Keratinocyte (primary cell): Measurements from ENCODE around the gene ZCCHC7.

Experiments
- CTCF ChIP-seq, 3 experiments: IDR thresholded peaks in 1 of 3; conservative IDR thresholded peaks in 1 of 3; optimal IDR thresholded peaks in 1 of 3; 2 replicates in 2 of 3; 3 replicates in 1 of 3; pipeline versions ENCODE3 to v1.5.1; 2011; ENCODE audit warnings: low read length in 3 of 3, mild to moderate bottlenecking in 3 of 3, moderate library complexity in 2 of 3, control low read depth in 1 of 3, inconsistent platforms in 1 of 3; ENCODE audit not compliant: insufficient read depth in 2 of 3; ENCODE audit errors: extremely low read depth in 1 of 3
- EZH2 ChIP-seq: IDR thresholded peaks from one replicate; pipeline ENCODE4 v1.6.1; 2012; ENCODE audit warnings: inconsistent platforms, mild to moderate bottlenecking, low read length, moderate library complexity

- no peak for TF ChIP-seq CTCF (optimal IDR thresholded peaks at IDR 0.05 in 1 of 3, IDR thresholded peaks at IDR 0.05 in 1 of 3, conservative IDR thresholded peaks at IDR 0.05 in 1 of 3; ENCODE audit: extremely low read depth in 1 of 3, insufficient read depth in 2 of 3, low read length in 3 of 3)
- no peak for TF ChIP-seq EZH2
Observed at GRCh38 chr9:37079370-37080164, 40.8 kb upstream of the ZCCHC7 start.
